ENCODE measurements around the gene PSME1. TPM values are rescaled to one million over a fixed set of nuclear protein-coding genes. Genes with fewer than 3 reads are reported as not detected.
A peak's percentile ranks its signal among the peaks of the same experiment; 100 is the strongest.

PSME1 gene
- total and polyA plus RNA-seq, 2 of the 13 experiments (the other 11 are each of a cell fraction or from before 2014, with no cell fraction given) = 159 to 608 TPM

DNA sequence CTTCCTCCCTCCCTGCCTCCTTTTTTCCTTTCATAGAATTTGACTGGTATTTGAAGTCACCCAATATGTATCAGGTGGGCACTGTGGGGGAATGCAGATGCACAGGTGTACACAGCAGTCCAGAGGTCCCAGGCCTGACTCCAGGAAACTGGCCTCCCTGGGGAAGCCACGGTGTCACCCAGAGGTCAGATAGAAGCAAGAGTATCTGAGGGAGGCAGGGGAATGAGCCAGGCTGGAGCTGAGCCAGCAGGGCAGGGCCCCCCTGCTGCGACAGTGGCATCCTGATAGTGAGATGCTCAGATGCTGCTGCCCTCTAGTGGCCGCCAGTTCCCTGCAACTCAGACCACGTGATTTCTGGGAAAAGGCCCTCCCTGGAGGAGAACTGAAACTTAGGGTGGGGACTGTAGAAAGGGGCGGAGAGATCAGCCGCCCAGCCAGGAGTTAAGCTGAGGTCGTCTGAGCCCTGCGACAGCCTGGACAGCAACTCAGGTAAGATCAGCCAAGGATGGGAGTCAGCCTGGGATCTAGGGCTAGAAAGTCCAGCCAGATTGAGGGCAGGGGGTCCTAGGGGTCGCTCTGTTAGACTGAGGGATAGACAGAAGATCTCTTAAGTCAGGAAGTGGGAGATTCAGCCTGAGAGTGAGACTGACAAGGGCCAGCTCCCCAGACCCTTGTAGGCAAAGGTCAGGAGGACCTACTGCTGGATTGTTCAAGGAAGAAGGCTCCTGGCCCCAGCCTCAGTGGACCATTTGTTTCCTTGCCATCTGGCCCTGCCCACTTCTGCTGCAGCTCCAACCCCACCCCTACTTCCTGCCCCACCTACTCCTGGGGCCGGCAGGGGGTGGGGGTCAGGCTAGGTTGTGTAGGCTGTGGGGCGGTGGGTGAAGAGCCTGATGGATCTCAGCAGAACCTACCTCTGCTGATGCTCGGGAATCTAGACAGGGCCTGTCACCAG, 25.1 kb downstream of the PSME1 start, which contains the start of gene IRF9 (continued):
- TF ChIP-seq KDM1A (CRISPR knock-in tag; IDR thresholded peaks at IDR 0.05) = peak; percentile 99
- TF ChIP-seq KAT7 (CRISPR knock-in tag; IDR thresholded peaks at IDR 0.05; ENCODE audit: borderline replicate concordance) = peak; percentile 99
- TF ChIP-seq ZNF329 (CRISPR knock-in tag; IDR thresholded peaks at IDR 0.05; ENCODE audit: low read depth) = peak; percentile 93
- TF ChIP-seq SRSF4 (IDR thresholded peaks at IDR 0.05; ENCODE audit: low read depth, low read length, poor library complexity, severe bottlenecking) = no peak
- TF ChIP-seq ISL2 (CRISPR knock-in tag; IDR thresholded peaks at IDR 0.05) = peak; percentile 95
- TF ChIP-seq, protein P1, sequence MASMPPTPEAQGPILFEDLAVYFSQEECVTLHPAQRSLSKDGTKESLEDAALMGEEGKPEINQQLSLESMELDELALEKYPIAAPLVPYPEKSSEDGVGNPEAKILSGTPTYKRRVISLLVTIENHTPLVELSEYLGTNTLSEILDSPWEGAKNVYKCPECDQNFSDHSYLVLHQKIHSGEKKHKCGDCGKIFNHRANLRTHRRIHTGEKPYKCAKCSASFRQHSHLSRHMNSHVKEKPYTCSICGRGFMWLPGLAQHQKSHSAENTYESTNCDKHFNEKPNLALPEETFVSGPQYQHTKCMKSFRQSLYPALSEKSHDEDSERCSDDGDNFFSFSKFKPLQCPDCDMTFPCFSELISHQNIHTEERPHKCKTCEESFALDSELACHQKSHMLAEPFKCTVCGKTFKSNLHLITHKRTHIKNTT (CRISPR knock-in tag; IDR thresholded peaks at IDR 0.05) = 0 out of 2 replicates have a peak, but pooled peaks have one; percentile 6
- TF ChIP-seq RFX1 (IDR thresholded peaks at IDR 0.05) = no peak
- peak; percentile 90 for TF ChIP-seq KMT2A (CRISPR knock-in tag; IDR thresholded peaks at IDR 0.05)
- TF ChIP-seq, protein P2, sequence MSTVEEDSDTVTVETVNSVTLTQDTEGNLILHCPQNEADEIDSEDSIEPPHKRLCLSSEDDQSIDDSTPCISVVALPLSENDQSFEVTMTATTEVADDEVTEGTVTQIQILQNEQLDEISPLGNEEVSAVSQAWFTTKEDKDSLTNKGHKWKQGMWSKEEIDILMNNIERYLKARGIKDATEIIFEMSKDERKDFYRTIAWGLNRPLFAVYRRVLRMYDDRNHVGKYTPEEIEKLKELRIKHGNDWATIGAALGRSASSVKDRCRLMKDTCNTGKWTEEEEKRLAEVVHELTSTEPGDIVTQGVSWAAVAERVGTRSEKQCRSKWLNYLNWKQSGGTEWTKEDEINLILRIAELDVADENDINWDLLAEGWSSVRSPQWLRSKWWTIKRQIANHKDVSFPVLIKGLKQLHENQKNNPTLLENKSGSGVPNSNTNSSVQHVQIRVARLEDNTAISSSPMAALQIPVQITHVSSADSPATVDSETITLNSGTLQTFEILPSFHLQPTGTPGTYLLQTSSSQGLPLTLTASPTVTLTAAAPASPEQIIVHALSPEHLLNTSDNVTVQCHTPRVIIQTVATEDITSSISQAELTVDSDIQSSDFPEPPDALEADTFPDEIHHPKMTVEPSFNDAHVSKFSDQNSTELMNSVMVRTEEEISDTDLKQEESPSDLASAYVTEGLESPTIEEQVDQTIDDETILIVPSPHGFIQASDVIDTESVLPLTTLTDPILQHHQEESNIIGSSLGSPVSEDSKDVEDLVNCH (CRISPR knock-in tag; IDR thresholded peaks at IDR 0.05) = no peak
- TF ChIP-seq ZNF343 (CRISPR knock-in tag; IDR thresholded peaks at IDR 0.05) = peak; percentile 98
- TF ChIP-seq DMAP1 (CRISPR knock-in tag; IDR thresholded peaks at IDR 0.05) = peak; percentile 100
- TF ChIP-seq ELF3 (CRISPR knock-in tag; IDR thresholded peaks at IDR 0.05) = peak; percentile 99
- TF ChIP-seq NCOA2 (CRISPR knock-in tag; IDR thresholded peaks at IDR 0.05) = peak; percentile 98
- TF ChIP-seq, protein P3, sequence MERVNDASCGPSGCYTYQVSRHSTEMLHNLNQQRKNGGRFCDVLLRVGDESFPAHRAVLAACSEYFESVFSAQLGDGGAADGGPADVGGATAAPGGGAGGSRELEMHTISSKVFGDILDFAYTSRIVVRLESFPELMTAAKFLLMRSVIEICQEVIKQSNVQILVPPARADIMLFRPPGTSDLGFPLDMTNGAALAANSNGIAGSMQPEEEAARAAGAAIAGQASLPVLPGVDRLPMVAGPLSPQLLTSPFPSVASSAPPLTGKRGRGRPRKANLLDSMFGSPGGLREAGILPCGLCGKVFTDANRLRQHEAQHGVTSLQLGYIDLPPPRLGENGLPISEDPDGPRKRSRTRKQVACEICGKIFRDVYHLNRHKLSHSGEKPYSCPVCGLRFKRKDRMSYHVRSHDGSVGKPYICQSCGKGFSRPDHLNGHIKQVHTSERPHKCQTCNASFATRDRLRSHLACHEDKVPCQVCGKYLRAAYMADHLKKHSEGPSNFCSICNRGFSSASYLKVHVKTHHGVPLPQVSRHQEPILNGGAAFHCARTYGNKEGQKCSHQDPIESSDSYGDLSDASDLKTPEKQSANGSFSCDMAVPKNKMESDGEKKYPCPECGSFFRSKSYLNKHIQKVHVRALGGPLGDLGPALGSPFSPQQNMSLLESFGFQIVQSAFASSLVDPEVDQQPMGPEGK (CRISPR knock-in tag; IDR thresholded peaks at IDR 0.05) = peak; percentile 100
- TF ChIP-seq, protein P4, sequence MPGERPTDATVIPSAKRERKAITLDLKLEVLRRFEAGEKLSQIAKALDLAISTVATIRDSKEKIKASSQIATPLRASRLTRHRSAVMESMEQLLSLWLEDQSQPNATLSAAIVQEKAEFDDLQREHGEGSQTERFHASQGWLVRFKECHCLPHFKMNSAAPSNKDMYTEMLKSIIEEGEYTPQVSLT (CRISPR knock-in tag; IDR thresholded peaks at IDR 0.05; ENCODE audit: borderline replicate concordance, low read depth) = no peak; the same call in 1 of the 2 replicates
- TF ChIP-seq ZNF782 (CRISPR knock-in tag; IDR thresholded peaks at IDR 0.05; ENCODE audit: borderline replicate concordance) = peak; percentile 94; the same call in 1 of the 2 replicates
- peak; percentile 92 for TF ChIP-seq TP53 (CRISPR knock-in tag; conservative IDR thresholded peaks at IDR 0.05)
- no peak for TF ChIP-seq ARNT (IDR thresholded peaks at IDR 0.05)
- TF ChIP-seq ATF7-NPFF (CRISPR knock-in tag; IDR thresholded peaks at IDR 0.05; ENCODE audit: low read depth) = peak; percentile 13; the same call in 1 of the 2 replicates
- peak; percentile 90; the same call in 1 of the 2 replicates for TF ChIP-seq PRMT3 (CRISPR knock-in tag; IDR thresholded peaks at IDR 0.05; ENCODE audit: borderline replicate concordance, low read depth)
- TF ChIP-seq MAFG (CRISPR knock-in tag; IDR thresholded peaks at IDR 0.05) = no peak

Measured in HepG2 (cell line).